NCI-H2196 (cell line): ENCODE measurements around the gene RET.

Experiments
- DNase-seq: peaks from one replicate; lab custom pipeline; 2025; ENCODE audit not compliant: unreplicated experiment; lab: John Stamatoyannopoulos, UW

RET gene

GRCh38 chr10:43105956-43106229, 29.0 kb downstream of the RET start:
- no peak for DNase-seq

GRCh38 chr10:43106256-43107091, 29.6 kb downstream of the RET start:
- DNase-seq = no peak

GRCh38 chr10:43108951-43109350, 32.1 kb downstream of the RET start:
- no peak for DNase-seq

- DNase-seq = no peak
These were observed 32.9 kb downstream of the RET start for GRCh38 chr10:43109671-43110249.

- DNase-seq = no peak
These were observed 33.6 kb downstream of the RET start for GRCh38 chr10:43110338-43111071.

GRCh38 chr10:43111101-43111500, 34.2 kb downstream of the RET start:
- DNase-seq = no peak

- DNase-seq = no peak
These were observed 35.2 kb downstream of the RET start for GRCh38 chr10:43111921-43112607.

- no peak for DNase-seq
These were observed 35.7 kb downstream of the RET start for GRCh38 chr10:43112608-43112961.

GRCh38 chr10:43113201-43114087, 36.6 kb downstream of the RET start:
- DNase-seq = no peak

- no peak for DNase-seq
These were observed 37.3 kb downstream of the RET start for GRCh38 chr10:43114088-43114742.

- DNase-seq = no peak
These were observed 38.1 kb downstream of the RET start for GRCh38 chr10:43114743-43115611.

- no peak for DNase-seq
These were observed 39.2 kb downstream of the RET start for GRCh38 chr10:43115881-43116595.

- DNase-seq = no peak
These were observed 39.7 kb downstream of the RET start for GRCh38 chr10:43116596-43116995.

GRCh38 chr10:43117031-43117776, 40.3 kb downstream of the RET start:
- DNase-seq = no peak

- DNase-seq = no peak
These were observed 41.1 kb downstream of the RET start for GRCh38 chr10:43117777-43118583.

- no peak for DNase-seq
These were observed 42.0 kb downstream of the RET start for GRCh38 chr10:43118631-43119415.
